Stomach (tissue), 4 donors: Measurements from ENCODE around the gene ADAMTS16.

Experiments
- CTCF ChIP-seq, 7 experiments: fragments of 450-650 bp in 4 of 7; fragments of 200-600 bp in 3 of 7; sonication (generic) in 3 of 7; IDR thresholded peaks; one replicate each; pipeline ENCODE4 v1.5.1; 2016 to 2019; ENCODE audit warnings: antibody characterized with exemption in 7 of 7, control low read depth in 2 of 7, mild to moderate bottlenecking in 1 of 7
- POLR2A ChIP-seq, 4 donors: fragments of 450-650 bp; IDR thresholded peaks; one replicate each; pipeline ENCODE4 v1.6.1; 2016; ENCODE audit warnings: antibody characterized with exemption in 4 of 4, control low read depth in 2 of 4, mild to moderate bottlenecking in 1 of 4, moderate library complexity in 1 of 4
- POLR2AphosphoS5 ChIP-seq, 3 donors: sonication (generic); formaldehyde crosslinking; IDR thresholded peaks; one replicate each; pipeline ENCODE4 v1.6.1; 2016; ENCODE audit warnings: antibody characterized with exemption in 3 of 3

GRCh38 chr5:5134107-5134506 lies 6.0 kb upstream of the ADAMTS16 start:
- TF ChIP-seq CTCF (IDR thresholded peaks at IDR 0.05) (no peak), POLR2AphosphoS5 (IDR thresholded peaks at IDR 0.05) (no peak), POLR2A (IDR thresholded peaks at IDR 0.05) (no peak)
